Mesendoderm (in vitro differentiated cells): Measurements from ENCODE around the gene KCNK18.

ENCODE experiments used
- DNase-seq: peaks from one replicate; pipeline ENCODE4 v3.0.0; 2013
- H2AK5ac ChIP-seq: 2 replicates; pipeline ENCODE4 v1.6.1; 2013; ENCODE audit warnings: low read length, inconsistent platforms
- H2BK120ac ChIP-seq: 2 replicates; pipeline ENCODE4 v1.6.1; 2013; ENCODE audit warnings: low read depth, mild to moderate bottlenecking, low read length, moderate library complexity, mixed read lengths
- H2BK15ac ChIP-seq: replicated peaks from 2 replicates; pipeline ENCODE4 v1.6.1; 2013; ENCODE audit warnings: low read depth, mild to moderate bottlenecking, moderate library complexity
- H2BK5ac ChIP-seq: 2 replicates; pipeline ENCODE4 v1.6.1; 2013; ENCODE audit warnings: low read length, inconsistent platforms
- H3K18ac ChIP-seq: 2 replicates; pipeline ENCODE4 v1.6.1; 2013; ENCODE audit warnings: mild to moderate bottlenecking, low read length, mixed read lengths
- H3K23ac ChIP-seq: one replicate; pipeline ENCODE4 v1.6.1; 2013; ENCODE audit warnings: low read length
- H3K27ac ChIP-seq: 2 replicates; pipeline ENCODE4 v1.5.1; 2013; ENCODE audit warnings: low read depth, mild to moderate bottlenecking, inconsistent platforms, low read length, moderate library complexity
- H3K27me3 ChIP-seq: 2 replicates; pipeline ENCODE4 v1.6.1; 2013; ENCODE audit warnings: low read length, control low read depth, mild to moderate bottlenecking, inconsistent platforms; ENCODE audit not compliant: insufficient read depth, poor library complexity
- H3K36me3 ChIP-seq: 2 replicates; pipeline ENCODE4 v1.6.1; 2013; ENCODE audit warnings: low read length, inconsistent platforms; ENCODE audit not compliant: control insufficient read depth, insufficient read depth
- H3K4ac ChIP-seq: one replicate; pipeline ENCODE4 v1.6.1; 2013; ENCODE audit warnings: low read depth, mild to moderate bottlenecking, low read length, moderate library complexity
- H3K4me1 ChIP-seq: 2 replicates; pipeline ENCODE4 v1.6.1; 2013; ENCODE audit warnings: low read depth, low read length, inconsistent platforms; ENCODE audit not compliant: control insufficient read depth
- H3K4me2 ChIP-seq: 2 replicates; pipeline ENCODE4 v1.6.1; 2013; ENCODE audit warnings: low read length
- H3K4me3 ChIP-seq: 2 replicates; pipeline ENCODE4 v1.5.1; 2013; ENCODE audit warnings: mild to moderate bottlenecking, low read length
- H3K56ac ChIP-seq: one replicate; pipeline ENCODE4 v1.6.1; 2013; ENCODE audit warnings: low read length
- H3K79me1 ChIP-seq: 2 replicates; pipeline ENCODE4 v1.6.1; 2013; ENCODE audit warnings: low read length, inconsistent platforms
- H3K79me2 ChIP-seq: 2 replicates; pipeline ENCODE4 v1.6.1; 2013; ENCODE audit warnings: mild to moderate bottlenecking, low read length; ENCODE audit not compliant: control insufficient read depth, insufficient read depth
- H3K9ac ChIP-seq: 2 replicates; pipeline ENCODE4 v1.6.1; 2013; ENCODE audit warnings: low read length, inconsistent platforms
- H4K5ac ChIP-seq: one replicate; pipeline ENCODE4 v1.6.1; 2013; ENCODE audit warnings: low read length
- H4K8ac ChIP-seq: one replicate; pipeline ENCODE4 v1.6.1; 2013; ENCODE audit warnings: low read depth, mild to moderate bottlenecking, control low read depth, low read length, moderate library complexity
- WGBS: extraction: QIAGEN DNeasy Blood & Tissue Kit; methylation state at CpG from one replicate; pipeline ENCODE4 v1.1.7; 2013; ENCODE audit warnings: low lambda C conversion rate, missing lambda C conversion rate; ENCODE audit not compliant: insufficient coverage; ENCODE audit errors: extremely low coverage; 5-methylcytosine and 5-hydroxymethylcytosine counted together

KCNK18 gene

GRCh38 chr10:117204316-117204715, 7.0 kb downstream of the KCNK18 start:
- no peak overlapping the region for H4K8ac ChIP-seq
- no peak overlapping the region for H2BK5ac ChIP-seq
- no peak overlapping the region for H3K9ac ChIP-seq
- no peaks in the 10 kb centered on the region for H3K79me2 ChIP-seq
- DNase-seq = no peak
- H2AK5ac ChIP-seq = no peak overlapping the region
- no peak overlapping the region for H3K4me3 ChIP-seq
- no peak overlapping the region for H3K4ac ChIP-seq
- no peak overlapping the region for H4K5ac ChIP-seq
- WGBS = no CpG with 5 or more reads among the region's 2 CpGs
- no peak overlapping the region for H3K23ac ChIP-seq
- no peak overlapping the region for H2BK120ac ChIP-seq
- H2BK15ac ChIP-seq = no peak overlapping the region
- no peaks in the 10 kb centered on the region for H3K4me1 ChIP-seq
- H3K27me3 ChIP-seq = no peaks in the 10 kb centered on the region
- H3K4me2 ChIP-seq = no peak overlapping the region
- H3K56ac ChIP-seq = no peak overlapping the region
- no peak overlapping the region for H3K27ac ChIP-seq
- H3K79me1 ChIP-seq = no peaks in the 10 kb centered on the region
- H3K18ac ChIP-seq = no peak overlapping the region
- no peaks in the 10 kb centered on the region for H3K36me3 ChIP-seq

GRCh38 chr10:117212176-117212575, 14.9 kb downstream of the KCNK18 start:
- H3K4ac ChIP-seq = no peak overlapping the region
- H3K79me2 ChIP-seq = no peaks in the 10 kb centered on the region
- H3K56ac ChIP-seq = no peak overlapping the region
- no peak overlapping the region for H3K23ac ChIP-seq
- H3K27me3 ChIP-seq = no peaks in the 10 kb centered on the region
- H3K4me2 ChIP-seq = no peak overlapping the region
- DNase-seq = no peak
- no peaks in the 10 kb centered on the region for H3K79me1 ChIP-seq
- WGBS = no CpG with 5 or more reads among the region's 1 CpG
- H3K9ac ChIP-seq = no peak overlapping the region
- H3K4me1 ChIP-seq = no peaks in the 10 kb centered on the region
- no peak overlapping the region for H2AK5ac ChIP-seq
- no peak overlapping the region for H3K4me3 ChIP-seq
- no peak overlapping the region for H4K8ac ChIP-seq
- no peak overlapping the region for H4K5ac ChIP-seq
- H3K36me3 ChIP-seq = no peaks in the 10 kb centered on the region
- no peak overlapping the region for H2BK5ac ChIP-seq
- H2BK15ac ChIP-seq = no peak overlapping the region
- no peak overlapping the region for H3K18ac ChIP-seq
- H2BK120ac ChIP-seq = no peak overlapping the region
- no peak overlapping the region for H3K27ac ChIP-seq

GRCh38 chr10:117214401-117214800, 17.1 kb downstream of the KCNK18 start:
- H3K18ac ChIP-seq = no peak overlapping the region
- WGBS = no CpG with 5 or more reads among the region's 1 CpG
- no peak overlapping the region for H3K4ac ChIP-seq
- no peaks in the 10 kb centered on the region for H3K79me1 ChIP-seq
- no peak for DNase-seq
- H4K5ac ChIP-seq = no peak overlapping the region
- no peaks in the 10 kb centered on the region for H3K4me1 ChIP-seq
- no peaks in the 10 kb centered on the region for H3K27me3 ChIP-seq
- no peak overlapping the region for H3K27ac ChIP-seq
- no peaks in the 10 kb centered on the region for H3K79me2 ChIP-seq
- H4K8ac ChIP-seq = no peak overlapping the region
- H3K9ac ChIP-seq = no peak overlapping the region
- no peak overlapping the region for H2AK5ac ChIP-seq
- H2BK15ac ChIP-seq = no peak overlapping the region
- H3K36me3 ChIP-seq = no peaks in the 10 kb centered on the region
- no peak overlapping the region for H3K4me3 ChIP-seq
- no peak overlapping the region for H2BK120ac ChIP-seq
- no peak overlapping the region for H3K56ac ChIP-seq
- no peak overlapping the region for H3K4me2 ChIP-seq
- H3K23ac ChIP-seq = no peak overlapping the region
- no peak overlapping the region for H2BK5ac ChIP-seq

DNA sequence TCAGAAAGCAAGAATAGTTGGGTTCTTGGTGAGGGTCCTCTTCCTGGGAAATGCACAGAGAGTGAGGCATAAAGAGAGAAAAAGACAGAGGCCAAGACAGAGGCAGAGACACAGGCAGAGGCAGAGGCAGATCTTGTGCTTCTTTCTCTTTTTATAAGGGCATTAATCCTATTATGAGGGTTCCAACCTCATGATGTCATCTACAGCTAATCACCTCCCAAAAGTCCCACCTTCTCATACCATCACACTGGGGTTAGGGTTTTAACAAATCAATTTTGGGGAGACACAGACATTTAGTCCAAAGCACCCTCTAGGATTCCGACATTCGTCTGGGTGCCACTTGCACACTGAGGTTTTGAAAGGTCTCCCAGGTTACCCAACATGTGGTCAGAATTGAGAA, 17.8 kb downstream of the KCNK18 start:
- Histone ChIP-seq H3K56ac (no peak overlapping the region), H3K23ac (no peak overlapping the region), H3K27me3 (no peaks in the 10 kb centered on the region), H3K4me1 (no peaks in the 10 kb centered on the region), H3K79me1 (no peaks in the 10 kb centered on the region), H3K18ac (no peak overlapping the region), H2AK5ac (no peak overlapping the region), H4K5ac (no peak overlapping the region), H2BK15ac (no peak overlapping the region), H3K79me2 (no peaks in the 10 kb centered on the region), H3K4me2 (no peak overlapping the region), H3K27ac (no peak overlapping the region), H3K4ac (no peak overlapping the region), H2BK120ac (no peak overlapping the region), H3K4me3 (no peak overlapping the region), H4K8ac (no peak overlapping the region), H3K36me3 (no peaks in the 10 kb centered on the region), H3K9ac (no peak overlapping the region), H2BK5ac (no peak overlapping the region)
- no peak for DNase-seq
- no CpG with 5 or more reads among the region's 2 CpGs for WGBS

GRCh38 chr10:117216028-117216427, 18.7 kb downstream of the KCNK18 start:
- Histone ChIP-seq H3K79me2 (no peaks in the 10 kb centered on the region), H3K4me3 (no peak overlapping the region), H3K27me3 (no peaks in the 10 kb centered on the region), H3K27ac (no peak overlapping the region), H3K9ac (no peak overlapping the region), H2BK120ac (no peak overlapping the region), H3K36me3 (no peaks in the 10 kb centered on the region), H4K5ac (no peak overlapping the region), H3K4me1 (no peaks in the 10 kb centered on the region), H3K23ac (no peak overlapping the region), H2BK5ac (no peak overlapping the region), H3K79me1 (no peaks in the 10 kb centered on the region), H4K8ac (no peak overlapping the region), H3K4me2 (no peak overlapping the region), H3K18ac (no peak overlapping the region), H2BK15ac (no peak overlapping the region), H2AK5ac (no peak overlapping the region), H3K56ac (no peak overlapping the region), H3K4ac (no peak overlapping the region)
- no CpG with 5 or more reads among the region's 15 CpGs for WGBS
- DNase-seq = no peak

DNA sequence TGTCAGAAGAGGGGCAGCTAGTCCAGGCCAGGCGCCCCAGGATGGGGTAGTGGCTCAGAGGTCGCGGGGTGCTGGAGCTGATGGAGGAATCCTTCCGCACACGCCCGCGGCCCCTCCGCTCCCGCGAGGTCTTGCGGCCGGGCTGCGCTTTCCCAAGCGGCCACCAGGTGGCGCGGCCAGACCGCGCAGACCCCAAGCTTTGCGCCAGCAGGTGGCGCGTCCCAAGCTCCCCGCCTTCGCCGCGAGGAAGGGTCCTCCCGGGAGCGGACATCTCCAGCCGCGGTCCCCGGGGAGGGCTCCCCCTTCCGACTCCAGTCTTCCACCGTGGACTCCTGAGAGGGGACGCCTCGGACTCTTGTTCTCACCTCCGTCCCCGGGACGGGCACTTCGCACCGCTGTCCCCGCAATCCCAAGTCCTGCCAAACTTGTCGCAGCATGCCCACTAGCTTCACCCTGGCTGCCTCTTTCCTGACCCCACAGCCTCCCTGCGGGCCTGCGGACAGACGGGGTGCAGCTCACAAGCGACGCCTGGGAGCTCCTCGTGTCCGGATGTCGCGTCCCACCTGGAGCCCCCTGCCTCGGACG, 19.4 kb downstream of the KCNK18 start:
- H3K36me3 ChIP-seq = no peaks in the 10 kb centered on the region
- peak overlapping the region; percentile 25 for H3K4me3 ChIP-seq
- peak overlapping the region; percentile 47 for H3K9ac ChIP-seq
- no peaks in the 10 kb centered on the region for H3K79me2 ChIP-seq
- H3K23ac ChIP-seq = no peak overlapping the region
- no CpG with 5 or more reads among the region's 52 CpGs for WGBS
- H3K4me2 ChIP-seq = peak overlapping the region; percentile 53
- no peak overlapping the region for H2BK5ac ChIP-seq
- no peak overlapping the region for H3K27ac ChIP-seq
- no peak overlapping the region for H4K8ac ChIP-seq
- no peak overlapping the region for H4K5ac ChIP-seq
- no peak overlapping the region for H2BK120ac ChIP-seq
- H3K56ac ChIP-seq = peak overlapping the region; percentile 83
- H2AK5ac ChIP-seq = no peak overlapping the region
- H3K4ac ChIP-seq = no peak overlapping the region
- H3K18ac ChIP-seq = no peak overlapping the region
- H3K79me1 ChIP-seq = no peaks in the 10 kb centered on the region
- H3K4me1 ChIP-seq = no peaks in the 10 kb centered on the region
- H2BK15ac ChIP-seq = no peak overlapping the region
- peak; percentile 80 for DNase-seq
- no peaks in the 10 kb centered on the region for H3K27me3 ChIP-seq
